Measurements from ENCODE around the gene ZNF526.

ZNF526 gene

GRCh38 chr19:42267644-42268141 is 47.6 kb downstream of the ZNF526 start:
- no peaks in the 10 kb centered on the region for H4K20me1 ChIP-seq (ENCODE audit: low read depth, low read length)
- H3K4me3 ChIP-seq (ENCODE audit: insufficient read depth, low read length, poor library complexity, severe bottlenecking), result peak overlapping the region; percentile 67
- H3K4me2 ChIP-seq (ENCODE audit: low read depth, low read length, poor library complexity, severe bottlenecking), result peak overlapping the region; percentile 90
- no peaks in the 10 kb centered on the region for H3K27me3 ChIP-seq (ENCODE audit: low read length)
- H2AFZ ChIP-seq (ENCODE audit: low read depth, low read length, severe bottlenecking), result peak overlapping the region; percentile 91
- H3K9me3 ChIP-seq (ENCODE audit: insufficient read depth, low read length), result no peaks in the 10 kb centered on the region
- peak overlapping the region; percentile 35 for H3K27ac ChIP-seq (ENCODE audit: low read depth, low read length)
- H3K36me3 ChIP-seq (ENCODE audit: low read length), result no peaks in the 10 kb centered on the region
- H3F3A ChIP-seq (ENCODE audit: insufficient read depth), result no peaks in the 10 kb centered on the region
- no peaks in the 10 kb centered on the region for H3K9me2 ChIP-seq (replicated peaks; ENCODE audit: insufficient read depth, low read length)
- peaks cover 11% of the 10 kb centered on the region; the same call in 1 of the 2 replicates for H3K79me2 ChIP-seq (ENCODE audit: insufficient read depth, low read length)
- H3K9ac ChIP-seq (ENCODE audit: low read length), result peak overlapping the region; percentile 61
- TF ChIP-seq CTCF (IDR thresholded peaks at IDR 0.05; ENCODE audit: insufficient read depth, low read length, poor library complexity, severe bottlenecking) (no peak), EZH2phosphoT487 (conservative IDR thresholded peaks at IDR 0.05; ENCODE audit: low read length) (no peak)

- H3K9me3 ChIP-seq (ENCODE audit: insufficient read depth, low read length), result no peaks in the 10 kb centered on the region
- H3K4me2 ChIP-seq (ENCODE audit: low read depth, low read length, poor library complexity, severe bottlenecking), result peak overlapping the region; percentile 90
- peaks cover 11% of the 10 kb centered on the region; the same call in 1 of the 2 replicates for H3K79me2 ChIP-seq (ENCODE audit: insufficient read depth, low read length)
- no peaks in the 10 kb centered on the region for H4K20me1 ChIP-seq (ENCODE audit: low read depth, low read length)
- peak overlapping the region; percentile 80 for H3K27ac ChIP-seq (ENCODE audit: low read depth, low read length)
- no peaks in the 10 kb centered on the region for H3K36me3 ChIP-seq (ENCODE audit: low read length)
- H3F3A ChIP-seq (ENCODE audit: insufficient read depth), result no peaks in the 10 kb centered on the region
- H3K9me2 ChIP-seq (replicated peaks; ENCODE audit: insufficient read depth, low read length), result no peaks in the 10 kb centered on the region
- H3K4me3 ChIP-seq (ENCODE audit: insufficient read depth, low read length, poor library complexity, severe bottlenecking), result peak overlapping the region; percentile 67
- TF ChIP-seq EZH2phosphoT487 (conservative IDR thresholded peaks at IDR 0.05; ENCODE audit: low read length), result no peak
- TF ChIP-seq CTCF (IDR thresholded peaks at IDR 0.05; ENCODE audit: insufficient read depth, low read length, poor library complexity, severe bottlenecking), result no peak
- H2AFZ ChIP-seq (ENCODE audit: low read depth, low read length, severe bottlenecking), result peak overlapping the region; percentile 91
- H3K27me3 ChIP-seq (ENCODE audit: low read length), result no peaks in the 10 kb centered on the region
- peak overlapping the region; percentile 61 for H3K9ac ChIP-seq (ENCODE audit: low read length)
Measured at GRCh38 chr19:42268142-42268703, 48.1 kb downstream of the ZNF526 start.

GRCh38 chr19:42268704-42269477 is 48.8 kb downstream of the ZNF526 start, which contains the start of gene CIC:
TSS of gene CIC (plus strand) at chr19:42269252. CDS start at chr19:42271784, 2,532 bp downstream.
- no peaks in the 10 kb centered on the region for H3K9me3 ChIP-seq (ENCODE audit: insufficient read depth, low read length)
- no peaks in the 10 kb centered on the region for H3K27me3 ChIP-seq (ENCODE audit: low read length)
- peak within 1 kb of the TSS; percentile 90 for H3K4me2 ChIP-seq (ENCODE audit: low read depth, low read length, poor library complexity, severe bottlenecking)
- no peaks in the 10 kb centered on the region for H3K36me3 ChIP-seq (ENCODE audit: low read length)
- TF ChIP-seq CTCF (IDR thresholded peaks at IDR 0.05; ENCODE audit: insufficient read depth, low read length, poor library complexity, severe bottlenecking), result no peak
- no peak for TF ChIP-seq EZH2phosphoT487 (conservative IDR thresholded peaks at IDR 0.05; ENCODE audit: low read length)
- peak within 1 kb of the TSS; percentile 68 for H3K9ac ChIP-seq (ENCODE audit: low read length)
- H4K20me1 ChIP-seq (ENCODE audit: low read depth, low read length), result no peaks in the 10 kb centered on the region
- no peaks in the 10 kb centered on the region for H3F3A ChIP-seq (ENCODE audit: insufficient read depth)
- peaks cover 11% of the 10 kb centered on the region; the same call in 1 of the 2 replicates for H3K79me2 ChIP-seq (ENCODE audit: insufficient read depth, low read length)
- peak within 1 kb of the TSS; percentile 80 for H3K27ac ChIP-seq (ENCODE audit: low read depth, low read length)
- peak within 1 kb of the TSS; percentile 67 for H3K4me3 ChIP-seq (ENCODE audit: insufficient read depth, low read length, poor library complexity, severe bottlenecking)
- H2AFZ ChIP-seq (ENCODE audit: low read depth, low read length, severe bottlenecking), result peak within 1 kb of the TSS; percentile 91
- no peaks in the 10 kb centered on the region for H3K9me2 ChIP-seq (replicated peaks; ENCODE audit: insufficient read depth, low read length)

Measured in SU-DHL-6 (cell line).